NCI-H2196 treated with DMSO at 0.1 percent for 48 hours (cell line): ENCODE measurements around the gene GPR162.

Source experiments
- DNase-seq: peaks from one replicate; lab custom pipeline; 2025; ENCODE audit not compliant: unreplicated experiment; lab: John Stamatoyannopoulos, UW

The GPR162 gene

GRCh38 chr12:6821591-6822425 lies at the start of gene GPR162:
Gene GPR162 (plus strand): TSS chr12:6821821. CDS start chr12:6823899, 2,078 bp downstream.
- peak; percentile 31 for DNase-seq

GRCh38 chr12:6772331-6772695 lies 49.3 kb upstream of the GPR162 start, which contains the start of gene LAG3:
Gene LAG3 (plus strand): TSS chr12:6772520. CDS start chr12:6772853, 333 bp downstream.
- DNase-seq, result no peak

GRCh38 chr12:6772726-6773589 lies 48.7 kb upstream of the GPR162 start:
- DNase-seq, result no peak

GRCh38 chr12:6773590-6774351 lies 47.9 kb upstream of the GPR162 start:
- DNase-seq, result no peak

GRCh38 chr12:6774499-6775062 lies 47.0 kb upstream of the GPR162 start:
- no peak for DNase-seq

GRCh38 chr12:6775185-6776174 lies 46.1 kb upstream of the GPR162 start:
- no peak for DNase-seq

- DNase-seq, result no peak
Observed at GRCh38 chr12:6777386-6777785, 44.2 kb upstream of the GPR162 start.

- no peak for DNase-seq
Observed at GRCh38 chr12:6778217-6778573, 43.4 kb upstream of the GPR162 start.

- DNase-seq, result peak; percentile 76
Observed at GRCh38 chr12:6778574-6779550, 42.8 kb upstream of the GPR162 start.

- DNase-seq, result no peak
Observed at GRCh38 chr12:6779708-6780432, 41.8 kb upstream of the GPR162 start.

- no peak for DNase-seq
Observed at GRCh38 chr12:6780573-6780972, 41.0 kb upstream of the GPR162 start.

- DNase-seq, result no peak
Observed at GRCh38 chr12:6782119-6782518, 39.5 kb upstream of the GPR162 start.

GRCh38 chr12:6782850-6783566 lies 38.6 kb upstream of the GPR162 start:
- no peak for DNase-seq

- no peak for DNase-seq
Observed at GRCh38 chr12:6783828-6784227, 37.8 kb upstream of the GPR162 start.

GRCh38 chr12:6784296-6784695 lies 37.3 kb upstream of the GPR162 start:
- DNase-seq, result no peak

GRCh38 chr12:6784761-6785160 lies 36.9 kb upstream of the GPR162 start:
- DNase-seq, result no peak

GRCh38 chr12:6786416-6787094 lies 35.1 kb upstream of the GPR162 start:
- no peak for DNase-seq
